ENCODE results near the gene SRSF4. TPM values are rescaled to one million over a fixed set of nuclear protein-coding genes. Genes with fewer than 3 reads are reported as not detected.

SRSF4 gene
- polyA plus RNA-seq, 1 of the 3 experiments (the other 2 are of a cell fraction): 62.6 TPM

DNA sequence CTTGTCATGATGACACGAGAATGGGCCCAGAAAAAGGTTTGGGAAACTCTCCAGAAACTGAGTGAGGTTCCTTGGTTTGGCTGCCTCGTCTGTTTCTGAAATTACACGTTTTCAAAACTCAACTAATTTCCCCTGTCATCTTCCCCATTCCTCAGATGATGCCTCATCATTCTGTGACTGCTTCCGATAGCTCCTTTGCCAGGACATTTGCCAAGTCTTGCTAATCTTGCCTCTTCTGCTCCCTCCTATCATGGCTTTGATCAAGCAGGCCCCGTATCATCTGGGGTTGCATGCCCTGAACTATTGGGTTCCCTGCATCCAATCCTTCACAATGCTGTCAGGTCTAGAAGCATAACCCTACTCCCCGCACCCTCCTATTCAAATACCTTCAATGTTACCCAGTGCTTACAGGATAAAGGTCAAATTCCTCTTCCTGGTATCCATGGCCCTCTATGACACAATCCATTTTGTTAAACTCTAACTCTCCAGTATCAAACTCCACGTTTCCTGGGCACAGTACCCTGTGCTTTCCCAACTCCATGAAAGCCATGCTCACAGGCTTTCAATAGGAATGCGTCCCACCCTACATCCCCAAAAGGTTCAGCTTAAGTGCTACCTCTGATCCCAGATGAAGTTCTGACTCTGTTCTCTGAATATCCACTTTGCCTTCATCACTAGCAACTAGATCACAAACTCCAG is 35.8 kb downstream of the SRSF4 start:
- peaks cover 12% of the 10 kb centered on the region; the same call in 1 of the 2 replicates for H3K79me2 ChIP-seq (ENCODE audit: insufficient read depth)
- peak overlapping the region; percentile 51 for H3K4me2 ChIP-seq
- peak overlapping the region; percentile 57 for H3K9ac ChIP-seq
- H3K36me3 ChIP-seq (replicated peaks in 1 of 2; ENCODE audit: control insufficient read depth in 1 of 2, insufficient read depth in 2 of 2, low read length in 1 of 2): peaks cover 22 to 42% of the 10 kb centered on the region in 2 experiments
- peaks cover 6% of the 10 kb centered on the region; the same call in 1 of the 2 replicates for H4K20me1 ChIP-seq (ENCODE audit: insufficient read depth)
- ChIA-PET POLR2A (no interaction called here), CTCF (interaction anchor here (1.0 to 1.1 kb wide), 3 partner anchors 25 to 264 kb away, joined by 3 to 4 read pairs (median 4); no protein-coding TSS in a partner anchor)
- peaks cover 47% of the 10 kb centered on the region for H3F3A ChIP-seq (replicated peaks; ENCODE audit: insufficient read depth)
- H3K9me2 ChIP-seq: no peaks in the 10 kb centered on the region
- H3K4me1 ChIP-seq (ENCODE audit: control insufficient read depth in 1 of 2, insufficient read depth in 2 of 2, low read depth in 1 of 2, low read length in 1 of 2): peaks cover 4 to 19% of the 10 kb centered on the region in 2 experiments; a peak in 3 of 4 replicates
- H2AFZ ChIP-seq (ENCODE audit: low read depth): no peak overlapping the region
- H3K27me3 ChIP-seq (ENCODE audit: insufficient read depth): no peaks in the 10 kb centered on the region
- H3K4me3 ChIP-seq (ENCODE audit: low read depth in 2 of 2, low read length in 1 of 2): no peak overlapping the region
- no peak for DNase-seq
- peak overlapping the region; percentile 34 to 96 for H3K27ac ChIP-seq (ENCODE audit: low read depth in 2 of 2, low read length in 1 of 2)
- H3K9me3 ChIP-seq: no peaks in the 10 kb centered on the region
- WGBS (ENCODE audit: low lambda C conversion rate): 21% methylated on average over 8 of the region's 8 CpGs
- 0 out of 2 replicates have a peak, but pooled peaks have one; percentile 61 for TF ChIP-seq FOSL2 (IDR thresholded peaks at IDR 0.05; ENCODE audit: borderline replicate concordance, low read depth)
- peak; percentile 87 for TF ChIP-seq ELF1 (IDR thresholded peaks at IDR 0.05)
- TF ChIP-seq SIN3A (IDR thresholded peaks at IDR 0.05; ENCODE audit: borderline replicate concordance, low read depth, low read length): no peak
- peak; percentile 92 for TF ChIP-seq TCF12 (IDR thresholded peaks at IDR 0.05)
- no peak for TF ChIP-seq YY1 (IDR thresholded peaks at IDR 0.05; ENCODE audit: low read depth)
- TF ChIP-seq EP300 (IDR thresholded peaks at IDR 0.05; ENCODE audit: borderline replicate concordance in 1 of 2, low read depth in 1 of 2, low read length in 1 of 2): peak in 1 of 2 experiments; percentile 86; a peak in 2 of 4 replicates
- TF ChIP-seq NRF1 (IDR thresholded peaks at IDR 0.05; ENCODE audit: low read depth, low read length): no peak
- TF ChIP-seq TAF1 (IDR thresholded peaks at IDR 0.05; ENCODE audit: borderline replicate concordance, low read depth, low read length): no peak
- TF ChIP-seq FOXJ3 (CRISPR knock-in tag; IDR thresholded peaks at IDR 0.05): no peak
- TF ChIP-seq ZBTB33 (IDR thresholded peaks at IDR 0.05; ENCODE audit: borderline replicate concordance, low read depth): 0 out of 2 replicates have a peak, but pooled peaks have one; percentile 22
- peak; percentile 72; the same call in 1 of the 2 replicates for TF ChIP-seq TEAD4 (IDR thresholded peaks at IDR 0.05; ENCODE audit: borderline replicate concordance, insufficient read depth)
- TF ChIP-seq, protein P1, sequence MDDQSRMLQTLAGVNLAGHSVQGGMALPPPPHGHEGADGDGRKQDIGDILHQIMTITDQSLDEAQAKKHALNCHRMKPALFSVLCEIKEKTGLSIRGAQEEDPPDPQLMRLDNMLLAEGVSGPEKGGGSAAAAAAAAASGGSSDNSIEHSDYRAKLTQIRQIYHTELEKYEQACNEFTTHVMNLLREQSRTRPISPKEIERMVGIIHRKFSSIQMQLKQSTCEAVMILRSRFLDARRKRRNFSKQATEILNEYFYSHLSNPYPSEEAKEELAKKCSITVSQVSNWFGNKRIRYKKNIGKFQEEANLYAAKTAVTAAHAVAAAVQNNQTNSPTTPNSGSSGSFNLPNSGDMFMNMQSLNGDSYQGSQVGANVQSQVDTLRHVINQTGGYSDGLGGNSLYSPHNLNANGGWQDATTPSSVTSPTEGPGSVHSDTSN (IDR thresholded peaks at IDR 0.05): peak; percentile 87
- TF ChIP-seq, protein P2, sequence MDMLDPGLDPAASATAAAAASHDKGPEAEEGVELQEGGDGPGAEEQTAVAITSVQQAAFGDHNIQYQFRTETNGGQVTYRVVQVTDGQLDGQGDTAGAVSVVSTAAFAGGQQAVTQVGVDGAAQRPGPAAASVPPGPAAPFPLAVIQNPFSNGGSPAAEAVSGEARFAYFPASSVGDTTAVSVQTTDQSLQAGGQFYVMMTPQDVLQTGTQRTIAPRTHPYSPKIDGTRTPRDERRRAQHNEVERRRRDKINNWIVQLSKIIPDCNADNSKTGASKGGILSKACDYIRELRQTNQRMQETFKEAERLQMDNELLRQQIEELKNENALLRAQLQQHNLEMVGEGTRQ (IDR thresholded peaks at IDR 0.05; ENCODE audit: borderline replicate concordance, low read depth, low read length): no peak
- no peak for TF ChIP-seq GABPA (IDR thresholded peaks at IDR 0.05; ENCODE audit: low read depth)
- TF ChIP-seq NFIC (IDR thresholded peaks at IDR 0.05; ENCODE audit: borderline replicate concordance): peak; percentile 93
- TF ChIP-seq GATA2 (CRISPR knock-in tag; IDR thresholded peaks at IDR 0.05): no peak
- TF ChIP-seq RFX5 (IDR thresholded peaks at IDR 0.05; ENCODE audit: low read length): no peak
- TF ChIP-seq POLR2AphosphoS5 (IDR thresholded peaks at IDR 0.05; ENCODE audit: low read depth, low read length): peak; percentile 67
- TF ChIP-seq RAD21 (IDR thresholded peaks at IDR 0.05; ENCODE audit: low read length): no peak
- no peak for TF ChIP-seq CHD2 (IDR thresholded peaks at IDR 0.05; ENCODE audit: low read length, partially characterized antibody)
- TF ChIP-seq RXRA (IDR thresholded peaks at IDR 0.05; ENCODE audit: borderline replicate concordance, low read depth): peak; percentile 83
- no peak for TF ChIP-seq REST (IDR thresholded peaks at IDR 0.05; ENCODE audit: low read depth, low read length)
- TF ChIP-seq JUND (IDR thresholded peaks at IDR 0.05): peak; percentile 79
- TF ChIP-seq RCOR1 (IDR thresholded peaks at IDR 0.05; ENCODE audit: low read length): no peak
- no peak for TF ChIP-seq IRF3 (IDR thresholded peaks at IDR 0.05; ENCODE audit: low read depth, low read length)

All from SK-N-SH (cell line).